ENCODE measurements around the gene IVD. TPM values are rescaled to one million over a fixed set of nuclear protein-coding genes. Genes with fewer than 3 reads are reported as not detected.

IVD gene
- total RNA-seq, 1 experiment from 2014 or later: 74.5 TPM

DNA sequence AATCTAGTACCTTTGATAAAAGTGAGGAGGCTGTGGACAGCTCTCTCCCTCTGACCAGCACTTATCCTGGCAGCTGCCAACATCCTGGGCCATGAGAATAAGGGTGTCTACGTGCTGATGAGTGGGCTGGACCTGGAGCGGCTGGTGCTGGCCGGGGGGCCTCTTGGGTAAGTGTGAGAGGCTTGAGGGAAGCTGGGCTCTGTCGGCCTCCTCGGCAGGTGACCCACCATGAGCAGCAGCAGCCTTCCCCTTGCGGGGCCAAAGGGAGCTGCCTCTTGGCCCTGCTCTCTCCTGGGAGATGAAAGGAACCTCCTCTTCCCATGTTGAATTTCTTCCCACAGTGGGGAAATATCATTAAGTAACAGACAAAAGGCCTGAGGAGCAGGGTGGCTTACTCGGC lies 9.2 kb downstream of the IVD start:
- BruUV-seq (replicated peaks): no TSS peak

DNA sequence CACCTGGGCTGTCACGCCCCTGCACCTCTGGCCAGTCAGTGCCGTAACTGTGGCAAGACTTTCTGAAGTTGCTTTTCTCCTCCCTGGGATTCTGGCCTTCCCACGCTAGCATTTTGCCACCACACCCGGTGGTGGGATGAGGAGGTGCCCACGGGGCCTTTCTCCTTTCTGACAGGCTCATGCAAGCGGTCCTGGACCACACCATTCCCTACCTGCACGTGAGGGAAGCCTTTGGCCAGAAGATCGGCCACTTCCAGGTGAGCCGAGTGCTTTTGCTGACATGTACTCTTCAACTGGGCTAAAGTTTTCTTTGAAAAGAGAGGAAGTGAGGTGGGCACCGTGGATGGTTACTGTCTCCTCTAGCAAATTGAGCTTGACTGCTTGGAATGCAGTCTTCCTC lies 9.6 kb downstream of the IVD start:
- no peak overlapping the region for H3K4me3 Mint-ChIP-seq (ENCODE audit: unreplicated experiment)
- H3K9me3 ChIP-seq: no peaks in the 10 kb centered on the region
- CTCF ChIA-PET: no interaction called here
- no TSS peak for BruUV-seq (replicated peaks)
- H3K36me3 ChIP-seq (ENCODE audit: control insufficient read depth, insufficient read depth, low read length): peaks cover 2% of the 10 kb centered on the region; the same call in 1 of the 2 replicates
- no peaks in the 10 kb centered on the region for H3K4me1 ChIP-seq
- no peaks in the 10 kb centered on the region for H3K27me3 ChIP-seq (replicated peaks; ENCODE audit: control insufficient read depth, insufficient read depth, low read length)
- no peaks in the 10 kb centered on the region for H3K4me1 Mint-ChIP-seq (ENCODE audit: low read depth, unreplicated experiment)
- no peaks in the 10 kb centered on the region for H3K27me3 Mint-ChIP-seq (ENCODE audit: insufficient read depth, unreplicated experiment)
- POLR2A ChIA-PET: no interaction called here
- DNase-seq: no peak
- intact Hi-C loops (cut with micrococcal nuclease; ENCODE audit: unreplicated experiment): no loop called here
- H3K27ac Mint-ChIP-seq (ENCODE audit: unreplicated experiment): no peak overlapping the region
- TF ChIP-seq, protein P1, sequence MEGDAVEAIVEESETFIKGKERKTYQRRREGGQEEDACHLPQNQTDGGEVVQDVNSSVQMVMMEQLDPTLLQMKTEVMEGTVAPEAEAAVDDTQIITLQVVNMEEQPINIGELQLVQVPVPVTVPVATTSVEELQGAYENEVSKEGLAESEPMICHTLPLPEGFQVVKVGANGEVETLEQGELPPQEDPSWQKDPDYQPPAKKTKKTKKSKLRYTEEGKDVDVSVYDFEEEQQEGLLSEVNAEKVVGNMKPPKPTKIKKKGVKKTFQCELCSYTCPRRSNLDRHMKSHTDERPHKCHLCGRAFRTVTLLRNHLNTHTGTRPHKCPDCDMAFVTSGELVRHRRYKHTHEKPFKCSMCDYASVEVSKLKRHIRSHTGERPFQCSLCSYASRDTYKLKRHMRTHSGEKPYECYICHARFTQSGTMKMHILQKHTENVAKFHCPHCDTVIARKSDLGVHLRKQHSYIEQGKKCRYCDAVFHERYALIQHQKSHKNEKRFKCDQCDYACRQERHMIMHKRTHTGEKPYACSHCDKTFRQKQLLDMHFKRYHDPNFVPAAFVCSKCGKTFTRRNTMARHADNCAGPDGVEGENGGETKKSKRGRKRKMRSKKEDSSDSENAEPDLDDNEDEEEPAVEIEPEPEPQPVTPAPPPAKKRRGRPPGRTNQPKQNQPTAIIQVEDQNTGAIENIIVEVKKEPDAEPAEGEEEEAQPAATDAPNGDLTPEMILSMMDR (IDR thresholded peaks at IDR 0.05; ENCODE audit: insufficient read depth in 1 of 2, low read depth in 1 of 2, low read length in 1 of 2, severe bottlenecking in 1 of 2, unreplicated experiment in 1 of 2): no peak
- H3K36me3 Mint-ChIP-seq (ENCODE audit: insufficient read depth, unreplicated experiment): peaks cover 32% of the 10 kb centered on the region
- no peak overlapping the region for H3K4me3 ChIP-seq (ENCODE audit: low read depth, low read length)
- H3K9me3 Mint-ChIP-seq (ENCODE audit: unreplicated experiment): no peaks in the 10 kb centered on the region

More for the DNA sequence above, 9.2 kb downstream of the IVD start:
- Mint-ChIP-seq H3K4me1 (ENCODE audit: low read depth, unreplicated experiment) (no peaks in the 10 kb centered on the region), H3K9me3 (ENCODE audit: unreplicated experiment) (no peaks in the 10 kb centered on the region), H3K4me3 (ENCODE audit: unreplicated experiment) (no peak overlapping the region), H3K27ac (ENCODE audit: unreplicated experiment) (no peak overlapping the region), H3K36me3 (ENCODE audit: insufficient read depth, unreplicated experiment) (peaks cover 36% of the 10 kb centered on the region), H3K27me3 (ENCODE audit: insufficient read depth, unreplicated experiment) (no peaks in the 10 kb centered on the region)
- Histone ChIP-seq H3K9me3 (no peaks in the 10 kb centered on the region), H3K27me3 (replicated peaks; ENCODE audit: control insufficient read depth, insufficient read depth, low read length) (no peaks in the 10 kb centered on the region), H3K4me3 (ENCODE audit: low read depth, low read length) (no peak overlapping the region), H3K36me3 (ENCODE audit: control insufficient read depth, insufficient read depth, low read length) (peaks cover 2% of the 10 kb centered on the region; the same call in 1 of the 2 replicates), H3K4me1 (no peaks in the 10 kb centered on the region)
- POLR2A ChIA-PET: no interaction called here
- CTCF ChIA-PET: no interaction called here
- TF ChIP-seq, protein P1 (IDR thresholded peaks at IDR 0.05; ENCODE audit: insufficient read depth in 1 of 2, low read depth in 1 of 2, low read length in 1 of 2, severe bottlenecking in 1 of 2, unreplicated experiment in 1 of 2): no peak
- intact Hi-C loops (cut with micrococcal nuclease; ENCODE audit: unreplicated experiment): no loop called here
- no peak for DNase-seq

DNA sequence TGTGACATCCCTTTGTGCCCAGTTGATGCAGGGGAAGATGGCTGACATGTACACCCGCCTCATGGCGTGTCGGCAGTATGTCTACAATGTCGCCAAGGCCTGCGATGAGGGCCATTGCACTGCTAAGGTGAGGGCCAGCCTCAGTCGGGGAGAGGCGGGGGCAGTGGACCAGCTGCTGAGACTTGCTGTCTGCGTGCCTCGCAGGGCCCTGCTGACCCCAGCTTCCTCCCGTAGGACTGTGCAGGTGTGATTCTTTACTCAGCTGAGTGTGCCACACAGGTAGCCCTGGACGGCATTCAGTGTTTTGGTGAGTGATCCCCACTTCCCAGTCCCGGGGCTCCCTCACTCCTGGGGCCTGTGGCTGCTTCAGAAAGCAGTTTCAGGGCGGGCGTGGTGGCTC lies 10.5 kb downstream of the IVD start:
- Mint-ChIP-seq H3K4me3 (ENCODE audit: unreplicated experiment) (no peak overlapping the region), H3K9me3 (ENCODE audit: unreplicated experiment) (no peaks in the 10 kb centered on the region), H3K36me3 (ENCODE audit: insufficient read depth, unreplicated experiment) (peaks cover 24% of the 10 kb centered on the region), H3K27me3 (ENCODE audit: insufficient read depth, unreplicated experiment) (no peaks in the 10 kb centered on the region), H3K27ac (ENCODE audit: unreplicated experiment) (no peak overlapping the region), H3K4me1 (ENCODE audit: low read depth, unreplicated experiment) (no peaks in the 10 kb centered on the region)
- H3K36me3 ChIP-seq (ENCODE audit: control insufficient read depth, insufficient read depth, low read length): peaks cover under 1% of the 10 kb centered on the region; the same call in 1 of the 2 replicates
- no peaks in the 10 kb centered on the region for H3K9me3 ChIP-seq
- H3K4me1 ChIP-seq: no peaks in the 10 kb centered on the region
- ChIA-PET POLR2A (no interaction called here), CTCF (no interaction called here)
- no peak for DNase-seq
- H3K4me3 ChIP-seq (ENCODE audit: low read depth, low read length): no peak overlapping the region
- no TSS peak for BruUV-seq (replicated peaks)
- intact Hi-C loops (cut with micrococcal nuclease; ENCODE audit: unreplicated experiment): no loop called here
- TF ChIP-seq, protein P1 (IDR thresholded peaks at IDR 0.05; ENCODE audit: insufficient read depth in 1 of 2, low read depth in 1 of 2, low read length in 1 of 2, severe bottlenecking in 1 of 2, unreplicated experiment in 1 of 2): no peak
- H3K27me3 ChIP-seq (replicated peaks; ENCODE audit: control insufficient read depth, insufficient read depth, low read length): no peaks in the 10 kb centered on the region
